Chondrocyte (in vitro differentiated cells): ENCODE data around the gene AHI1. TPM values are rescaled to one million over a fixed set of nuclear protein-coding genes. Genes with fewer than 3 reads are reported as not detected.

Experiments
- DNase-seq: peaks from one replicate; pipeline ENCODE4 v3.0.0; 2021; ENCODE audit warnings: mixed read lengths, low spot score
- H3K27ac Mint-ChIP-seq: one replicate; pipeline ENCODE4 v1.8.0; 2021; ENCODE audit warnings: mild to moderate bottlenecking, moderate library complexity, mixed read lengths; ENCODE audit not compliant: unreplicated experiment
- H3K27me3 Mint-ChIP-seq: 2 replicates; pipeline ENCODE4 v1.8.0; 2021; ENCODE audit warnings: low read depth, mixed read lengths
- H3K36me3 Mint-ChIP-seq: 2 replicates; pipeline ENCODE4 v1.8.0; 2021; ENCODE audit warnings: low read depth, mixed read lengths
- H3K4me1 Mint-ChIP-seq: 2 replicates; pipeline ENCODE4 v1.8.0; 2021; ENCODE audit warnings: low read depth, mild to moderate bottlenecking, mixed read lengths
- H3K4me3 Mint-ChIP-seq: one replicate; pipeline ENCODE4 v1.8.0; 2021; ENCODE audit warnings: mild to moderate bottlenecking, moderate library complexity, mixed read lengths; ENCODE audit not compliant: unreplicated experiment
- H3K9me3 Mint-ChIP-seq: 2 replicates; pipeline ENCODE4 v1.8.0; 2021; ENCODE audit warnings: low read depth, mixed read lengths
- total RNA-seq: library from RNA; stranded (reverse); gene quantifications from 3 replicates; pipeline ENCODE4 v1.2.1, GENCODE V29; 2021
- TF ChIP-seq, protein P1 (sequence below): fragments of 200-600 bp; sonication (generic); IDR thresholded peaks from 2 replicates; pipeline ENCODE4 v1.5.0; 2021; ENCODE audit warnings: antibody characterized with exemption, mild to moderate bottlenecking, moderate library complexity

The AHI1 gene
- total RNA-seq, 1 donor from 2014 or later: 14.8 TPM

DNA sequence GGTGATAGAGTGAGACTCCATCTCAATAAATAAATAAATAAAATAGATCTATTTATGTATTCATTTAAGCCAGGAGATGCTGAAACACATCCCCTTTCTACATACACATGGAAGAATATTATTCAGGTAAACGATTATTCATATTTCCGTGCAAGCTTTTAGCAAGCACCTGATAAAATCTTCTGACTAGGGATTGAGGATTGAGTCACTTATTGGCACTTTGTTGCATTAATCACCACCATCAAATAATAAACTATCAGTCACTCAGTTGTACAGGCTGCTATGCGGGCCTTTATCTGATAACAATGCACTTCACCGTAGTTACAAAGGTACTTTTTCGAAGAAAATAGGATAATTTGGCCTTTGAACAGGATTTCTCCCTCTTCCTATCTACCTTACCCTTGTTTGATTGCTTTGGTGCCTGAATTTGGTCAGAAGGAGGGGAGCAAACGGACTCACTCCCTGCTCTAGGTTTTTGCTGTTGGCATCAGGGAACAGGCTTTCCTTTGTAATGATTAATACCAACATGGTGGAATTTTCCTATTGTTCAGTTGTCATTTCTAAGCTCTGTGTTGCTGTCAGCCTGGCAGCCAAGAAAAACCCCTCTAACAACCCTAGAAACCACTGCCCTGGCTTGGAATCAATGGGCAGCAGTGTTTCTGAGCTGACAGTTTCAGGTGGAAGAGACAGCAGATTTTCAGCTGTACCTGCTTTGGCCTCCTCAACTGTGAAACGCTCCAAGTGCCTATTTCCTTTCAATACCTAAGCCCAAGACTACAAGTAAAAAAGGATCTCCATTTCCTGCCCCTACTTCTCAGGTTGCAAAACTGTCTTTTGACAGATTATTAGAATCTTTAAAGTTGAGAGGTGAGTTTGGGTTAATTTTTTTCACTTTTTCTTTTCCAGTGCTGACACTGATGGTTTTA, 253.4 kb downstream of the AHI1 start:
- Mint-ChIP-seq H3K4me3 (no peak overlapping the region), H3K9me3 (no peaks in the 10 kb centered on the region), H3K4me1 (no peaks in the 10 kb centered on the region), H3K27ac (no peak overlapping the region), H3K27me3 (no peaks in the 10 kb centered on the region), H3K36me3 (no peaks in the 10 kb centered on the region)
- DNase-seq: no peak
- TF ChIP-seq, protein P1, sequence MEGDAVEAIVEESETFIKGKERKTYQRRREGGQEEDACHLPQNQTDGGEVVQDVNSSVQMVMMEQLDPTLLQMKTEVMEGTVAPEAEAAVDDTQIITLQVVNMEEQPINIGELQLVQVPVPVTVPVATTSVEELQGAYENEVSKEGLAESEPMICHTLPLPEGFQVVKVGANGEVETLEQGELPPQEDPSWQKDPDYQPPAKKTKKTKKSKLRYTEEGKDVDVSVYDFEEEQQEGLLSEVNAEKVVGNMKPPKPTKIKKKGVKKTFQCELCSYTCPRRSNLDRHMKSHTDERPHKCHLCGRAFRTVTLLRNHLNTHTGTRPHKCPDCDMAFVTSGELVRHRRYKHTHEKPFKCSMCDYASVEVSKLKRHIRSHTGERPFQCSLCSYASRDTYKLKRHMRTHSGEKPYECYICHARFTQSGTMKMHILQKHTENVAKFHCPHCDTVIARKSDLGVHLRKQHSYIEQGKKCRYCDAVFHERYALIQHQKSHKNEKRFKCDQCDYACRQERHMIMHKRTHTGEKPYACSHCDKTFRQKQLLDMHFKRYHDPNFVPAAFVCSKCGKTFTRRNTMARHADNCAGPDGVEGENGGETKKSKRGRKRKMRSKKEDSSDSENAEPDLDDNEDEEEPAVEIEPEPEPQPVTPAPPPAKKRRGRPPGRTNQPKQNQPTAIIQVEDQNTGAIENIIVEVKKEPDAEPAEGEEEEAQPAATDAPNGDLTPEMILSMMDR: no peak

DNA sequence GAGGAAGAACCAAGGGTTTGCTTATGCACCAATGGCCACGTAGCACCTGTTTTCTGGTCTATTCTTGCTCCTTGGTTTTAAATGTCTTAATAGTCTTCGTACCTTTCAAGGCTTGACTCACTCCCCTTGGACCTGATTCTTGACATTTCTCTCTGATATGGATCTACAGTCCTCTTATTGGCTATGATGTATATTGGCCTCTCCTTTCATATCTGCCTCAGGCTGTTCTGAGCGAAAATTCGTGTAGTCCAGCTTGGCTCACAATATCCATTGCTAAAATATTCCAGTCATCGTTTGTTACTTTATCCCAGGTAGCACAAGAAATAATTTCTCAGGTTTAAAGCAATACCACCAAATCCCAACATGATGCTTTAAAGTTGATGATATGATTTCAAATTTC, 256.8 kb downstream of the AHI1 start:
- TF ChIP-seq, protein P1: no peak
- no peak overlapping the region for H3K27ac Mint-ChIP-seq
- no peaks in the 10 kb centered on the region for H3K4me1 Mint-ChIP-seq
- no peaks in the 10 kb centered on the region for H3K36me3 Mint-ChIP-seq
- no peaks in the 10 kb centered on the region for H3K27me3 Mint-ChIP-seq
- DNase-seq: no peak
- H3K4me3 Mint-ChIP-seq: no peak overlapping the region
- no peaks in the 10 kb centered on the region for H3K9me3 Mint-ChIP-seq

DNA sequence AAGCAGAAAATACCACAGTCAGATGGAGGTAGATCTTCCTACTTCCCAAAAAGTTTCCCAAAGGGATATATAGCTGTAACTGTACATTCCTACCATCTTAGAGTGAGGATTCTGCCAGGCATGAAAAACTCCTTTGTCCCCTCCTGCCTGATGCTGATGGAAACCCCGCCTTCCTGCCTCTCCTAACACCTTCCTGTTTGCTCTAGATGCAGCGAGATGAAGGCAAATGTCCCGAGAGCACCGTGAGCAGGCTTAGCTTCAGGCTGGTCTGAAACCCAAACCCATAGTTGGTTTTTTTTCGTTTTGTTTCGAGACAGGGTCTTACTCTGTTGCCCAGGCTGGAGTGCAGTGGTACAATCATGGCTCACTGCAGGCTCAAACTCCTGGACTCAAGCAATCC, 260.8 kb downstream of the AHI1 start:
- no peak overlapping the region for H3K4me3 Mint-ChIP-seq
- H3K27me3 Mint-ChIP-seq: no peaks in the 10 kb centered on the region
- H3K9me3 Mint-ChIP-seq: no peaks in the 10 kb centered on the region
- H3K27ac Mint-ChIP-seq: no peak overlapping the region
- TF ChIP-seq, protein P1: no peak
- H3K36me3 Mint-ChIP-seq: no peaks in the 10 kb centered on the region
- DNase-seq: no peak
- H3K4me1 Mint-ChIP-seq: no peaks in the 10 kb centered on the region

DNA sequence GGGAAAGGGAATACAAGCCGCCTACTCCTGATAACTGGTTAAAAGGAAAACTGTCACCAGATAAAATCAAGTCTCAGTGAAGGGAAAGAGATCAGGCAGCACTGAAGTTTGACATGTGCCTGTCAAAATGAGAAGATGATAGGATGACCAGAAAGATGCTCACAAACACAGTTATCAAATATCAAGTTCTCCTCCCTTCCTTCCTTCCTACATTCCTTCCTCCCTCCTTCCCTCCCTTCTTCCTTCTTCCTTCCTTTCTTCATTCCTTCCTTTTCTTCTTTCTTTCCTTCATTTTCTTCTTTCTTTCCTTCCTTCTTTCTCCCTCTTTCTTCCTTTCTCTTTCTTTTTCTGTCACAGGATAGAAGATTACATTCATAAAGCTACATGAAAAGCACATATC, 261.2 kb downstream of the AHI1 start:
- H3K36me3 Mint-ChIP-seq: no peaks in the 10 kb centered on the region
- H3K27ac Mint-ChIP-seq: no peak overlapping the region
- H3K4me1 Mint-ChIP-seq: peaks cover under 1% of the 10 kb centered on the region
- no peaks in the 10 kb centered on the region for H3K9me3 Mint-ChIP-seq
- no peak for DNase-seq
- H3K4me3 Mint-ChIP-seq: no peak overlapping the region
- TF ChIP-seq, protein P1: no peak
- no peaks in the 10 kb centered on the region for H3K27me3 Mint-ChIP-seq

DNA sequence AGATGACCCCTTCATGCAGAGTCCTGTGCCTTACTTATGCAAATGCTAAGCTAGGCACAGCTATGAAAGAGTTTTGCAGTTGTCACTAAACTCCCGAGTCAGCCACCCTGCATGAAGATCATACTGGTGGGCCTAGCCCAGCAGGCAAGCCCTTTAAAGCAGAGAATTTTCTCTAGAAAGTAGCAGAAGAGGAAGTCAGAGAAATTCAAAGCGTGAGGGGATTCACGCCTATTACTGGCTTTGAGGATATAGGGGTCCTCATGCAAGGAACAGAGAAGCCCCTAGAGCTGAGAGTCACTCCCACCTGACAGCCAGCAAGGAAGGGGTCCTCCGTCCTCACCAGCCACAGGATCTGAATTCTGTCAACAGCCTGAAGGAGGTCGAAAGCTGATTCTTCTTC, 261.8 kb downstream of the AHI1 start:
- peaks cover 2% of the 10 kb centered on the region for H3K4me1 Mint-ChIP-seq
- no peaks in the 10 kb centered on the region for H3K9me3 Mint-ChIP-seq
- no peak overlapping the region for H3K27ac Mint-ChIP-seq
- H3K36me3 Mint-ChIP-seq: no peaks in the 10 kb centered on the region
- no peak for DNase-seq
- H3K4me3 Mint-ChIP-seq: no peak overlapping the region
- TF ChIP-seq, protein P1: no peak
- H3K27me3 Mint-ChIP-seq: no peaks in the 10 kb centered on the region
